Measurements from ENCODE around the gene RNFT1.

GRCh38 chr17:59950049-59950448 is 14.5 kb downstream of the RNFT1 start:
- TF ChIP-seq, protein P1, sequence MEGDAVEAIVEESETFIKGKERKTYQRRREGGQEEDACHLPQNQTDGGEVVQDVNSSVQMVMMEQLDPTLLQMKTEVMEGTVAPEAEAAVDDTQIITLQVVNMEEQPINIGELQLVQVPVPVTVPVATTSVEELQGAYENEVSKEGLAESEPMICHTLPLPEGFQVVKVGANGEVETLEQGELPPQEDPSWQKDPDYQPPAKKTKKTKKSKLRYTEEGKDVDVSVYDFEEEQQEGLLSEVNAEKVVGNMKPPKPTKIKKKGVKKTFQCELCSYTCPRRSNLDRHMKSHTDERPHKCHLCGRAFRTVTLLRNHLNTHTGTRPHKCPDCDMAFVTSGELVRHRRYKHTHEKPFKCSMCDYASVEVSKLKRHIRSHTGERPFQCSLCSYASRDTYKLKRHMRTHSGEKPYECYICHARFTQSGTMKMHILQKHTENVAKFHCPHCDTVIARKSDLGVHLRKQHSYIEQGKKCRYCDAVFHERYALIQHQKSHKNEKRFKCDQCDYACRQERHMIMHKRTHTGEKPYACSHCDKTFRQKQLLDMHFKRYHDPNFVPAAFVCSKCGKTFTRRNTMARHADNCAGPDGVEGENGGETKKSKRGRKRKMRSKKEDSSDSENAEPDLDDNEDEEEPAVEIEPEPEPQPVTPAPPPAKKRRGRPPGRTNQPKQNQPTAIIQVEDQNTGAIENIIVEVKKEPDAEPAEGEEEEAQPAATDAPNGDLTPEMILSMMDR (IDR thresholded peaks at IDR 0.05) = no peak
- TF ChIP-seq EZH2phosphoT487 (IDR thresholded peaks at IDR 0.05) = no peak

Data from neural progenitor cell (in vitro differentiated cells).